HG03432 (cell line): Measurements from ENCODE around the gene JADE2.
A peak's percentile ranks its signal among the peaks of the same experiment; 100 is the strongest.
"Not testable (repeated sequence)": the region's sequence is repeated elsewhere in the genome, so short reads cannot be mapped to it uniquely, and the experiment has no call there.

Source experiments
- ATAC-seq: cut with Tn5 transposase; IDR thresholded peaks from one replicate; pipeline ENCODE4 v1.9.1; 2021; ENCODE audit warnings: mild to moderate bottlenecking, moderate library complexity; ENCODE audit not compliant: unreplicated experiment

Gene JADE2

GRCh38 chr5:134524826-134525682, at the start of gene JADE2:
Gene JADE2 (plus strand): TSS chr5:134525670. CDS start chr5:134535858, 10,188 bp downstream.
- ATAC-seq = peak; percentile 34

- no peak for ATAC-seq
Measured at GRCh38 chr5:134477462-134478245, 47.8 kb upstream of the JADE2 start.

- ATAC-seq = no peak
Measured at GRCh38 chr5:134479839-134480238, 45.6 kb upstream of the JADE2 start.

- ATAC-seq = no peak
Measured at GRCh38 chr5:134489227-134489944, 36.1 kb upstream of the JADE2 start.

- ATAC-seq = no peak
Measured at GRCh38 chr5:134490255-134490924, 35.1 kb upstream of the JADE2 start.

- no peak for ATAC-seq
Measured at GRCh38 chr5:134490925-134491271, 34.6 kb upstream of the JADE2 start.

- ATAC-seq = no peak
Measured at GRCh38 chr5:134491841-134492442, 33.5 kb upstream of the JADE2 start.

- no peak for ATAC-seq
Measured at GRCh38 chr5:134492568-134492967, 32.9 kb upstream of the JADE2 start.

GRCh38 chr5:134493461-134494055, 31.9 kb upstream of the JADE2 start:
- no peak for ATAC-seq

GRCh38 chr5:134494780-134495179, 30.7 kb upstream of the JADE2 start:
- no peak for ATAC-seq

- ATAC-seq = not testable (repeated sequence)
Measured at GRCh38 chr5:134499905-134500304, 25.6 kb upstream of the JADE2 start.

- no peak for ATAC-seq
Measured at GRCh38 chr5:134500699-134501430, 24.6 kb upstream of the JADE2 start.

- no peak for ATAC-seq
Measured at GRCh38 chr5:134502259-134502658, 23.2 kb upstream of the JADE2 start.

- peak; percentile 90 for ATAC-seq
Measured at GRCh38 chr5:134503088-134503936, 22.2 kb upstream of the JADE2 start.

GRCh38 chr5:134503937-134504437, 21.5 kb upstream of the JADE2 start:
- no peak for ATAC-seq

- ATAC-seq = no peak
Measured at GRCh38 chr5:134504629-134505300, 20.7 kb upstream of the JADE2 start.
